GM06990 (cell line): ENCODE data around the gene MRGPRX2.

ENCODE experiments used
- DNase-seq: peaks from one replicate; pipeline ENCODE4 v3.0.0-alpha.2; 2011; ENCODE audit not compliant: insufficient read length; ENCODE audit errors: extremely low read depth
- H3K27me3 ChIP-seq: replicated peaks from 2 replicates; pipeline ENCODE4 v1.6.0; 2011; ENCODE audit warnings: low read length; ENCODE audit not compliant: control insufficient read depth, insufficient read depth
- H3K36me3 ChIP-seq: 2 replicates; pipeline ENCODE4 v1.5.1; 2011; ENCODE audit warnings: low read length; ENCODE audit not compliant: control insufficient read depth, insufficient read depth
- H3K4me3 ChIP-seq: replicated peaks from 2 replicates; pipeline ENCODE4 v1.5.1; 2011; ENCODE audit warnings: low read depth, mild to moderate bottlenecking, control low read depth, low read length
- CTCF ChIP-seq: IDR thresholded peaks from 2 replicates; pipeline ENCODE4 v1.5.1; 2011; ENCODE audit warnings: low read length, control low read depth, mild to moderate bottlenecking, inconsistent platforms; ENCODE audit not compliant: insufficient read depth, poor library complexity, severe bottlenecking

MRGPRX2 gene

GRCh38 chr11:19040051-19040450 is 20.5 kb downstream of the MRGPRX2 start:
- no peaks in the 10 kb centered on the region for H3K27me3 ChIP-seq
- H3K36me3 ChIP-seq, result no peaks in the 10 kb centered on the region
- no peak for TF ChIP-seq CTCF
- no peak for DNase-seq
- no peak overlapping the region for H3K4me3 ChIP-seq

- TF ChIP-seq CTCF, result no peak
- Histone ChIP-seq H3K4me3 (no peak overlapping the region), H3K36me3 (no peaks in the 10 kb centered on the region), H3K27me3 (no peaks in the 10 kb centered on the region)
- DNase-seq, result no peak
Observed at GRCh38 chr11:19039409-19039808, 21.1 kb downstream of the MRGPRX2 start.

- Histone ChIP-seq H3K4me3 (no peak overlapping the region), H3K36me3 (no peaks in the 10 kb centered on the region), H3K27me3 (no peaks in the 10 kb centered on the region)
- no peak for DNase-seq
- no peak for TF ChIP-seq CTCF
Observed at GRCh38 chr11:19032990-19033389, 27.5 kb downstream of the MRGPRX2 start.

- H3K36me3 ChIP-seq, result no peaks in the 10 kb centered on the region
- no peaks in the 10 kb centered on the region for H3K27me3 ChIP-seq
- no peak for DNase-seq
- H3K4me3 ChIP-seq, result no peak overlapping the region
- no peak for TF ChIP-seq CTCF
Observed at GRCh38 chr11:19027829-19028595, 32.5 kb downstream of the MRGPRX2 start.

GRCh38 chr11:19026862-19027261 is 33.7 kb downstream of the MRGPRX2 start:
- Histone ChIP-seq H3K36me3 (no peaks in the 10 kb centered on the region), H3K4me3 (no peak overlapping the region), H3K27me3 (no peaks in the 10 kb centered on the region)
- no peak for DNase-seq
- TF ChIP-seq CTCF, result no peak
